GM12874 (cell line): Measurements from ENCODE around the gene SLC9A9.

Source experiments
- TF ChIP-seq, protein P1 (sequence below): IDR thresholded peaks from 2 replicates; pipeline ENCODE4 v1.5.1; 2011; ENCODE audit warnings: low read depth, mild to moderate bottlenecking, control low read depth, low read length, moderate library complexity; ENCODE audit not compliant: insufficient read depth

SLC9A9 gene

DNA sequence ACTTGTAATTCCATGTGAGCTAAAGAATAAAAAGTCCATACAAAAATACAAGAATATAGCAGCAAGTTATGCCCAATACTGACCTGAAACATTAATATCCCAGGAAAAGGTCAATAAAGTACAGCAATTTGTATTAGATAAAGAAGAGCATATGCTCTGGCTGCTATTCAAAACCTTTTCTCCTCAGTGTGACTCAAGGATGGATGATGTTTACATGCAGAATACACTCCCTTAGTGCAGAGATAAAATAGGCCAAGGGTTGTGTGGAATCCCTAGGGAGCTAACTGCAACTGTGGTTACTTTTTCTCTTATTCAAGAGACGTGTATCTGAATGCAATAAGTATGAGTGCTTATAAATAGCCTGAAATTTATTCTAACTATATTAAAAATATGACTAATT is 78.7 kb downstream of the SLC9A9 start:
- TF ChIP-seq, protein P1, sequence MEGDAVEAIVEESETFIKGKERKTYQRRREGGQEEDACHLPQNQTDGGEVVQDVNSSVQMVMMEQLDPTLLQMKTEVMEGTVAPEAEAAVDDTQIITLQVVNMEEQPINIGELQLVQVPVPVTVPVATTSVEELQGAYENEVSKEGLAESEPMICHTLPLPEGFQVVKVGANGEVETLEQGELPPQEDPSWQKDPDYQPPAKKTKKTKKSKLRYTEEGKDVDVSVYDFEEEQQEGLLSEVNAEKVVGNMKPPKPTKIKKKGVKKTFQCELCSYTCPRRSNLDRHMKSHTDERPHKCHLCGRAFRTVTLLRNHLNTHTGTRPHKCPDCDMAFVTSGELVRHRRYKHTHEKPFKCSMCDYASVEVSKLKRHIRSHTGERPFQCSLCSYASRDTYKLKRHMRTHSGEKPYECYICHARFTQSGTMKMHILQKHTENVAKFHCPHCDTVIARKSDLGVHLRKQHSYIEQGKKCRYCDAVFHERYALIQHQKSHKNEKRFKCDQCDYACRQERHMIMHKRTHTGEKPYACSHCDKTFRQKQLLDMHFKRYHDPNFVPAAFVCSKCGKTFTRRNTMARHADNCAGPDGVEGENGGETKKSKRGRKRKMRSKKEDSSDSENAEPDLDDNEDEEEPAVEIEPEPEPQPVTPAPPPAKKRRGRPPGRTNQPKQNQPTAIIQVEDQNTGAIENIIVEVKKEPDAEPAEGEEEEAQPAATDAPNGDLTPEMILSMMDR, result no peak

DNA sequence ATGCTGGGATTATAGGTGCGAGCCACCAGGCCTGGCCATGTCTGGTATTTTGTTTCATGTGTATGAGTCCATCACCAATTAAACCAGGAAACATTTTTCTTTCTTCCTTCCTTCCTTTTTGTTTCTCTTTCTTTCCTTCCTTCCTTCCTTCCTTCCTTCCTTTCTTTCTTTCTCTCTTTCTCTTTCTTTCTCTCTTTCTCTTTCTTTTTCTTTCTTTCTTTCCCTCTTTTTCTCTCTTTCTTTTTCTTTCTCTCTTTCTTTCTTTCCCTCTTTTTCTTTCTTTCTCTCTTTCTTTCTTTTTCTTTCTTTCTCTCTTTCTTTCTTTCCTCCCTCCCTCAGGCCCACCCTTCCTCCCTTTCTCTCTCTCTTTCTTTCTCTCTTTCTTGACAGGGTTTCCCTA is 83.4 kb downstream of the SLC9A9 start:
- TF ChIP-seq, protein P1, result no peak

DNA sequence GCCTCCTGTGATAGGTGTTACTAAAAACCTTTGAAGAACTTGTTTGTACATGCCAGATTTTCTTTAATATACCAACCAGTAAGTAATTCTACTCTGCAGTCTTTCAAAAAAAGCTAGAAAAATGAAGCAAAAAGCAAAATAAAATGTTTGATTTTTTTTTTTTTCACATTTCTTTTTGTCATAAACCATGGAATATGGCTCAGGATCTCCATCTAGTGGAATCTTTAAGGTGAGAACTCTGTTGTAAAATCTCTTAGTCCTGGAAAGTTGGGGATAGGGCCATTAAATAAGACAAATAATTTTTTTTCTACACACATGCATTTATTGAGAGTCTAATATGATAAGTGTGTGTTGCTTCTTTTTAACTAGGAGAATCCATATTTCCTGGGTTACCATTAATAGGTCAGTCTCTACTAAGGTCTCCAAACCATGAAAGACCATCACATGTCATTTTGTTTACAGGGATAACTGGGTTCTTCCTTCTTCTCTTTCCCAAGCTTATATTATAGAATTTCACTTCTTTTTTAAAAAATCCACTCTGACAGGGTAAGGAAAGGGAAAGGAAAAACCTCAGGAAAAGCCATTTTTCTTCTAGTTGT is 84.6 kb downstream of the SLC9A9 start:
- TF ChIP-seq, protein P1, result no peak

DNA sequence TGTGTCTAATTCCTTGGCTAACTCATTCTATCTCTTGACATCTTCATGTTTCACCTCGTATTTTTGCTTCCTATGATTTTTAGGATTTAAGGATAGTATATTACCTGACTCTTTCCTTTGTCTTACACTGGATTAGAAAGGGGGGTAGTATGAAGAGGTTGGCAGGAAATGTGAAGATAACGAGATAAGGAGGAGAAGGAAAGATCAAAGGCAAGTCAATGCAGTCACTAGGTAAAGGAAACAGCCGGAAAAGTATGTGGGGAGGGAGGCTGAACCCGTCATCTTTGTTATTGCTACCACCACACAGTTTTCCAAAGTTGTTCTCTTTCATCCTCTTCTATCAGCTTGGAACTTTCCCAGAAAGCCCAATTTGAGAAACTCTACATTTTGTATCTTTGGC is 90.6 kb downstream of the SLC9A9 start:
- TF ChIP-seq, protein P1, result no peak

DNA sequence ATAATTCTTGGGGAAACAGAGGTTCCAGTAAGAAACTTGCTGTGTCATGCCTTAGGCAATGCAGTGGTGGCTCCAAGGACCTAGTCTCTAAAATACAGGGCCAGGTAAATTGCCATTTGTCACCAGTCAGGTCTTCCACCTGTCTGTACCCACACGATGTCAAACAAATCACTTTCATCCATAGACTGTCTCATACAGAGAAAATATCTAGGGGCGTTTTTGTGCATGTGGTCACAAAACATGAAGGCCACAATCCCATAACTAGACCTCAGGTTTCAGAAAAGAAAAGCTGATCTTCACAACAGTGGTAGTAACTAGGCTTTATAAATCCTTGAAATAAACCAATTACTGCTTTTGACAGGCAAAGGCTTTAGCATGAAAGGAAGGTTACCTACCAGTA is 92.3 kb downstream of the SLC9A9 start:
- TF ChIP-seq, protein P1, result no peak

DNA sequence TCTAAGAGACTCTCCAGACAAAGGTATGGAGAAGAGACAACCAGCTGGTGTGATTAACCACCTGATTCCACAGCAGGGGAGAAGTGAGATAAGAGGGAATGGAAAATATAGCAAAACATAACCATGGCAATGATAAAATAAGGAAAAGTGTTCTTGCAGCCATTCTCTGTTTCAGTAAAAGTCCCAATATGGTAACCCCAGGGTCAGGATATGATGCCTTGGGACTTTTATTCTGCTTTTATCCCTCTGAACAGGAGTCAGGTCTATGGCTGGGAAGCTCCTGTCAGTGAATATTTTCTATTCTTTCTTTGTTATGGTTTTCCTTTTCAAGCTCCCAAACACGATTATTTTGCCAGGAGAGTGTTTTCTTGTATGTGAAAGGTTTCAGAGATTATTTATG is 94.2 kb downstream of the SLC9A9 start:
- TF ChIP-seq, protein P1, result no peak

DNA sequence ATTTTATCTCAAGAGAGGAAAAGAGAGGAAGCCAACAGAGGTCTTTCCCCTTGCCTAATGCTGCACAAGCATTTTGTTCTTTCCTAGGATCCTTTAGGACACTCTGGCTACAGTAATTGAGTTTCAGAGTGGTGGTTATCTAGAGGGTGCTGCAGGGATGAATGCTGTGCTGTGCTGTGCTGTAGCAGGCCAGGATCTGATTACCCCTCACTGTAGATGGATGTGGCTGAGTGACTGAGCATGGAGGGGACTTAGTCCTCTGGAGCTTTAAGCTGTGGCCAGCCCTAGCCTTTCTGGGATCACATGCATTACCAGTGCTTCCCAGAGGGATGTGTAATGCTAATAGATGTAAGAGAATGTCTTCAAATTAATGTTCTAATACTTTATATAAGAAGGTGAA is 94.8 kb downstream of the SLC9A9 start:
- TF ChIP-seq, protein P1, result no peak
